CD4-positive, alpha-beta T cell treated with Interleukin-6 for 4 hours (primary cell): ENCODE data around the gene MYB.
A peak's percentile ranks its signal among the peaks of the same experiment; 100 is the strongest.
"Not testable (repeated sequence)": the region's sequence is repeated elsewhere in the genome, so short reads cannot be mapped to it uniquely, and the experiment has no call there.

Source experiments
- DNase-seq: peaks from one replicate; pipeline ENCODE4 v3.0.0-alpha.2; 2020; ENCODE audit warnings: mixed read lengths

MYB gene

DNA sequence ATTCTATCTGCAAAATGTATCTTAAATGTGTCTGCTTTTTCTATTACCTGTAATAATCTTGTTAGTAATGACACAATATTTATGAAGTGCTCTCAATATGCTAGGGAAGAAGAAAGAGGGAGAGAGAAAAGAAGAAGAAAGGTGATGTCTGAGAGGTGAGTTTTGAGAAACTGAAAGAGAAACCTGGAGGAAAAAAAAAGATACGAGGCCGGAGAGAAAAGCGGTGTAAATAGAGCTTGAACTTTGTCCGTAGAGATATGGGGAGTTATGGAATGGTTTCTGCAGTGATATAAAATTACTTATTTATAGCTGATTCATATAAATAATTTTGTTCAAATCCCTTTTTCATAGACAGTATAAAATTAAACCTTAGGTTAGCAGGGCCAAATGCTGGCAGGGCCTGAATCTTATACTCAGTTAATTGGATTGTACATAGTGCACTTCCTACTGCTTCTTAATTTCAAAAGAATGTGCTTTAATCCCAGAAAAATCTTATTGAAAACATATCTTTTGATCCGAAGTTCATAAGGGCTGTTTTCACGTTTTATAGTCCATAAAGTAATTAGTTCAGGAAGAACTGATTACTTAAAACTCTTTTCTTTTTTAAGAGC, 43.0 kb downstream of the MYB start:
- no peak for DNase-seq

DNA sequence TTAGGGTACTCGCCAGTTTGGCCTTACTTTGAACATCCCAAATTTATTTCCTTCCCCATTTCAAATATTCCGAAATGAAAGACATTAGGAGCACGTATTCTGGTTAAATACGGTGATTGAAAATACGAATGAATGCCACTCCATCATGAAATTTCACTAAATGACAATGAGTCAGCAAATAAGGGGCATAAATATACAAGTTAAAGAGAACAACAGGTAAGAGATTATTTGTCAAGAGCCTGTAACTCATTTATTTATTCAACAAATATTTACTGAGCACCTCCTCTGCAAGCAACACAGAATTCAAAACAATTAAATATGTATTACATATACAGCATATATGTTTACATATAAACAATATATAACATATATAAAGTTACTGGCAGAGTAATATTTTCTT, 44.8 kb downstream of the MYB start:
- DNase-seq, result no peak

DNA sequence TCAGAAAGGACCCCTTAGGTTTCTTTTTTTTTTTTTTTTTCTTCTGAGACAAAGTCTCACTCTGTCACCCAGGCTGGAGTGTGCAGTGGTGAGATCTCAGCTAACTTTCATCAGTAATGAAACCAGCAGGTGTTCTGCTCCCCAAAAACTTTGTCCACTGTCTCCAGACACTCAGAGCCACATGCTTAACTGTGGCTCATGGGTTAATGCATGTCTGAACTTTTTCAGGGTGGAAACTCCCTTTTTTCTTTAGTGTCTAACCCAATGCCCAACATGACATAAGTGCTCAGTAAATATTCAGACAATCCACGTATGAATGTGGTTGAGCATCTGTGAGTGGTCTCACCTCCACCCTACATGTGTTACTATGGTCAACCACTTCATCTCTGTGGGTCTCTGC, 45.4 kb downstream of the MYB start:
- no peak for DNase-seq

DNA sequence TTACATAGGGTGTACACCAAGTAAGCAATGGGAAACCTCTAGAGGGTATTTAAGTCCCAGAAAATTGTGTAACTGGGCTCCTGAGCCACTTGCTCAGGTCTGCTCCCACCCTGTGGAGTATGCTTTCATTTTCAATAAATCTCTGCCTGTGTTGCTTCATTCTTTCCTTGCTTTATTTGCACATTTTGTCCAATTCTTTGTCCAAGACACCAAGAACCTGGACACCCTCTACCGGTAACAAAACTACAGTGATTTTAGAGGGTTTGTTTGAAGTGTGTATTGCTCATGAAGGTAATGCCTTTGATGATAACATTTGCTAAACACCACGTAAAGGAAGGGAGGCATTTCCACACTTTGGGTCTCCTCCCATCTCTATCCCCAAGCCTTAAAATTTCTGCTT, 46.2 kb downstream of the MYB start:
- no peak for DNase-seq

DNA sequence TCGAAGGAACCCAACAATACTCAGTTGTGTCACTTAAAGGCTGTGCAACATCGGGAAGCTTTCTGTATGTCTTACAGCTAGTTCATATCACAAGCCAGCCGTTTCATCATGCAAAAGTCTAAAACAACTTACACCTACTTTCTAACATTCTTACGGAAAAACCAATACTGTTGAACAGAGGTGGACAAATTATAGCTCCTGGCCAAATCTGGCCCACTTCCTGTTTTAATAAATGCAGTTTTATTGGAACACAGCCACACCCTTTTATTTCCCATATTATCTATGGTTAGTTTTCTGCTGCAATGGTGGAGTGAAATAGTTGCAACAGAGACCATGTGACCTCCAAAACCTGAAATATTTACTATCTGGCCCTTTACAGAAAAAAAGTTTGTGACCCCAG, 46.6 kb downstream of the MYB start:
- no peak for DNase-seq

DNA sequence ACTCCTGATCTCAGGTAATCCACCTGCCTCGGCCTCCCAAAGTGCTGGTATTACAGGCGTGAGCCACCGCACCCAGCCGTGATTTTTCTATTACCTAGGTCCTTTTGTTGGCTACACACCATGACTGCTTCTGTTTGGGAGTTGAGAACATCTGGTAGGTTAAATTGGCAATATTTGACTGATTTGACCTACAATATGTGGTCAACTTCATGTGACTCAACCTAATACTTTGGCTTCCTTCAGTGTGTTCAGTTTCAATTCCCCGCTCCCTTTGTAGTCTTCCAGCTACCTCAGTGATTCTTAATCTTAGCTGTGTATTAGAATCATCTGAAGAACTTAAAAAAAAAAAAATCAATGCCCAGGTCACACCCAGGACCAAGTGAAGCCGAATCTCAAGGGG, 47.4 kb downstream of the MYB start:
- no peak for DNase-seq

DNA sequence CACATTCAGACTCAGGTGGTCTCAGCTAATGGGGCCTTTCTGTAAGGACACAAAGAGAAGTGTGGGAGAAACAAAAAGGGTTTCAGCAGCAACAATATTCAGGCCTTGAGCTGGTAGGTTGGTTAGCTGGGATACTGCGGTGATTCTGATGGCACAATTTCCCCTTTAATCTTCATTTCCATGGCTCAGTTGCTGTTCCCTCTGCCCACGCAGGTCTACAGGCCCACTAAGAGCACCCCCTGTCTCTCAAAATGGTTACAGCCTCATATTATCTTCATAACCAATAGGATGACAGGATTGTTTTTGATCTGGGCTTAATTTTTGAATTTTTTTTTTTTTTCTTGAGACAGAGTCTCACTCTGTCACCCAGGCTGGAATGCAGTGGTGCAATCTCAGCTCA, 48.9 kb downstream of the MYB start:
- DNase-seq, result no peak

DNA sequence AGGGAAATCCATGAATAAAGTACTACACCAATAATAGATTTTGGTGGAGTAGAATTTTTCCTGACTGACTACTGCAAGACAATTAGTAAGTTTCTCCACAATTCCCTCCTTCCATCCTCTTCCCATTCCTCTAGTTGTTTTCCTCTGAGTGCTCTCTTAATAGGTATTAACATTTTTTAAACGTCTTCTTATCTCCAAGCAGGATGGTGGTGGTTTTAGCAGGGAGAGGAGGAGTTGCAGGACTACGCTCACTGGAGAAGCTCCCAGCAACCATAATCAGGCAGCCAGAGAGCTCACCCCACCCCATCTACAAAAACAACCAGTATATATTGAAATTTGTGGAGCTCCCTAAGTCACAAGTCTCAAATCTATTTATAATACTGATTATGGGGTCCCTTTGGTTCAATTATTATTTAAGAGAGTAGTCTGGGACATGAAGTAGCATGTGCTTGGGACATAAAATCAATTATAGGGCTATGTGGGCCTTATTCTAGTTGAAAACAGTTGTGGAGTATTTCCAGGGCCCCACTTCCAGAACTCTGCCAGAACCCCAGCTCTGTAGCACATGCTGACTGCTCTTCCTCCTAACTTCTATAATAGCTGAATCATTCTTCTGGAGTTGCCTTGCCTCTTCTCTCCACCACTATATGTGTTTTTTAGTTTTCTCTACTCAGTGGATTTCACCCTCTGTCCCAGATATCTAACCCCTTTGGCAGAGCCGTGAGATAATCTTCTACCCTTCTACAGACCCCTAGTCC, 49.8 kb downstream of the MYB start:
- no peak for DNase-seq

DNA sequence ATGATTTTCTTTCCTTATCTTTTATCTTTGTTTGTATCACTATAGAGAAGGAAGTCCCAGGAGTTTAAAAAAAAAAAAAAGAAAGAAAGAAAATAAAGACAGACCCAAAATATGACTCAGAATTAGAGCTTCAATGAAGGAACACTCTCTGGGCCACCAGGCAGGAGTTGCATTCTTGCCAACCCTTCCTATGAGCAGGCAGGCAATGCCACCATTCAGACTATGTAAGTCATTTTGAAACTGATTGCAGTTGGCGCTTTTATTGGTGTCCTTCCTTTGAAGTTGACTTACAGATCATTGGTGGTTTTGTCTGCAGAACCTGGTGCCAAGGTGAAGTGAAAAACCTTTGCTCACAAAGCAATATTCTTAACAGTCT, 50.3 kb downstream of the MYB start:
- DNase-seq, result no peak

DNA sequence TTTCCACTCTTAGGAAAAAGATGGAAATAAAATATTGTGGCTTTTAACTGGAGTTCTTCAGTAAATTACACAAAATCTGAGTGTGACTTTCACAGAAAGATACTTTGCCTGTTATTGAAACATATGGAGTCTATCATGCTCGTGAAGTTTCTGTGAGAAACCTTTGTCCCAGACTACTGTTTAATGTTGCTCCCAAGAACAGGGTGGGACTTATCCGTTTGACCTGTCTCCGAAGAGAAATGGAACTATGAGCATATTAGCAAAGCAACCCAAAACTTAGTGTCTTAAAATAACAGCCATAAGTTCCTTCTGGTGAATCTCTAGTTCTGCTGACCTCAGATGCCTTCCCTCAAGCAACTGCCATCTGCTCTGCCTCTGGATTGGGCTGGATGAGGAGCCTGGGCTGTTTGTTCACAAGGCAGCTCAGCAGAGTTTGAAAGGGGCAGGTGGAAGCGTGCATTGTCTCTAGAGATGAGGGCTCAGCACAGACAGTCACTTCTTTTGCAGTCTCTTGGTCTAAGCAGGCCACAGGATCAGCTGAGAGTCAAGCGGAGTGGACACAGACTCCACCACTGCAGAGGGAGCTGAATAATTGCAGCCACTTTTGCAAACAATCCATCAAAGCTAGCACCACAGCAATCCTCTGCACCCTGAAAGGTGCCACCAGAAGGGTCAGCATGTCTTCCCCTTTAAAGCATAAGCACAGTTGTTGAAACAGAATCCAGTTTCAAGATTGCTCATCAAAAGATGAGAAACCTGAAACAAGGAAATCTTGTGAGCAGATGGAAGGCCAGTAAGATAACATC, 52.8 kb downstream of the MYB start:
- no peak for DNase-seq

DNA sequence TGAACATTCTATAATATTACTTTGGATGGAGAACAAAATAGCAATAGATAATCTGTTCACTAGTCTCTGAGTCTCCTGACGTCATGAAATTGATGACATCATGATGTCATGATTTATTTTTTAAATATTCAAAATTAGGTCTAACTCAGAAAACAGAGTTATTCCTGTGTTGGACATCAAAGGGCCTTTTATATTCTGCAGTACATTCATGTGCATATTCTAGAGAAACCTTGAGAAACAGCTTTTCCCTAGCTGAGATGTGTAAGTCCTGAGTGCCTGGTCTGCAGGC, 53.3 kb downstream of the MYB start:
- DNase-seq, result no peak

DNA sequence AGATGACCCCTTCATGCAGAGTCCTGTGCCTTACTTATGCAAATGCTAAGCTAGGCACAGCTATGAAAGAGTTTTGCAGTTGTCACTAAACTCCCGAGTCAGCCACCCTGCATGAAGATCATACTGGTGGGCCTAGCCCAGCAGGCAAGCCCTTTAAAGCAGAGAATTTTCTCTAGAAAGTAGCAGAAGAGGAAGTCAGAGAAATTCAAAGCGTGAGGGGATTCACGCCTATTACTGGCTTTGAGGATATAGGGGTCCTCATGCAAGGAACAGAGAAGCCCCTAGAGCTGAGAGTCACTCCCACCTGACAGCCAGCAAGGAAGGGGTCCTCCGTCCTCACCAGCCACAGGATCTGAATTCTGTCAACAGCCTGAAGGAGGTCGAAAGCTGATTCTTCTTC, 54.6 kb downstream of the MYB start:
- DNase-seq, result no peak

DNA sequence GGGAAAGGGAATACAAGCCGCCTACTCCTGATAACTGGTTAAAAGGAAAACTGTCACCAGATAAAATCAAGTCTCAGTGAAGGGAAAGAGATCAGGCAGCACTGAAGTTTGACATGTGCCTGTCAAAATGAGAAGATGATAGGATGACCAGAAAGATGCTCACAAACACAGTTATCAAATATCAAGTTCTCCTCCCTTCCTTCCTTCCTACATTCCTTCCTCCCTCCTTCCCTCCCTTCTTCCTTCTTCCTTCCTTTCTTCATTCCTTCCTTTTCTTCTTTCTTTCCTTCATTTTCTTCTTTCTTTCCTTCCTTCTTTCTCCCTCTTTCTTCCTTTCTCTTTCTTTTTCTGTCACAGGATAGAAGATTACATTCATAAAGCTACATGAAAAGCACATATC, 55.2 kb downstream of the MYB start:
- no peak for DNase-seq

DNA sequence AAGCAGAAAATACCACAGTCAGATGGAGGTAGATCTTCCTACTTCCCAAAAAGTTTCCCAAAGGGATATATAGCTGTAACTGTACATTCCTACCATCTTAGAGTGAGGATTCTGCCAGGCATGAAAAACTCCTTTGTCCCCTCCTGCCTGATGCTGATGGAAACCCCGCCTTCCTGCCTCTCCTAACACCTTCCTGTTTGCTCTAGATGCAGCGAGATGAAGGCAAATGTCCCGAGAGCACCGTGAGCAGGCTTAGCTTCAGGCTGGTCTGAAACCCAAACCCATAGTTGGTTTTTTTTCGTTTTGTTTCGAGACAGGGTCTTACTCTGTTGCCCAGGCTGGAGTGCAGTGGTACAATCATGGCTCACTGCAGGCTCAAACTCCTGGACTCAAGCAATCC, 55.6 kb downstream of the MYB start:
- peak; percentile 30 for DNase-seq

DNA sequence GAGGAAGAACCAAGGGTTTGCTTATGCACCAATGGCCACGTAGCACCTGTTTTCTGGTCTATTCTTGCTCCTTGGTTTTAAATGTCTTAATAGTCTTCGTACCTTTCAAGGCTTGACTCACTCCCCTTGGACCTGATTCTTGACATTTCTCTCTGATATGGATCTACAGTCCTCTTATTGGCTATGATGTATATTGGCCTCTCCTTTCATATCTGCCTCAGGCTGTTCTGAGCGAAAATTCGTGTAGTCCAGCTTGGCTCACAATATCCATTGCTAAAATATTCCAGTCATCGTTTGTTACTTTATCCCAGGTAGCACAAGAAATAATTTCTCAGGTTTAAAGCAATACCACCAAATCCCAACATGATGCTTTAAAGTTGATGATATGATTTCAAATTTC, 59.6 kb downstream of the MYB start:
- DNase-seq, result no peak

DNA sequence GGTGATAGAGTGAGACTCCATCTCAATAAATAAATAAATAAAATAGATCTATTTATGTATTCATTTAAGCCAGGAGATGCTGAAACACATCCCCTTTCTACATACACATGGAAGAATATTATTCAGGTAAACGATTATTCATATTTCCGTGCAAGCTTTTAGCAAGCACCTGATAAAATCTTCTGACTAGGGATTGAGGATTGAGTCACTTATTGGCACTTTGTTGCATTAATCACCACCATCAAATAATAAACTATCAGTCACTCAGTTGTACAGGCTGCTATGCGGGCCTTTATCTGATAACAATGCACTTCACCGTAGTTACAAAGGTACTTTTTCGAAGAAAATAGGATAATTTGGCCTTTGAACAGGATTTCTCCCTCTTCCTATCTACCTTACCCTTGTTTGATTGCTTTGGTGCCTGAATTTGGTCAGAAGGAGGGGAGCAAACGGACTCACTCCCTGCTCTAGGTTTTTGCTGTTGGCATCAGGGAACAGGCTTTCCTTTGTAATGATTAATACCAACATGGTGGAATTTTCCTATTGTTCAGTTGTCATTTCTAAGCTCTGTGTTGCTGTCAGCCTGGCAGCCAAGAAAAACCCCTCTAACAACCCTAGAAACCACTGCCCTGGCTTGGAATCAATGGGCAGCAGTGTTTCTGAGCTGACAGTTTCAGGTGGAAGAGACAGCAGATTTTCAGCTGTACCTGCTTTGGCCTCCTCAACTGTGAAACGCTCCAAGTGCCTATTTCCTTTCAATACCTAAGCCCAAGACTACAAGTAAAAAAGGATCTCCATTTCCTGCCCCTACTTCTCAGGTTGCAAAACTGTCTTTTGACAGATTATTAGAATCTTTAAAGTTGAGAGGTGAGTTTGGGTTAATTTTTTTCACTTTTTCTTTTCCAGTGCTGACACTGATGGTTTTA, 63.0 kb downstream of the MYB start:
- no peak for DNase-seq

DNA sequence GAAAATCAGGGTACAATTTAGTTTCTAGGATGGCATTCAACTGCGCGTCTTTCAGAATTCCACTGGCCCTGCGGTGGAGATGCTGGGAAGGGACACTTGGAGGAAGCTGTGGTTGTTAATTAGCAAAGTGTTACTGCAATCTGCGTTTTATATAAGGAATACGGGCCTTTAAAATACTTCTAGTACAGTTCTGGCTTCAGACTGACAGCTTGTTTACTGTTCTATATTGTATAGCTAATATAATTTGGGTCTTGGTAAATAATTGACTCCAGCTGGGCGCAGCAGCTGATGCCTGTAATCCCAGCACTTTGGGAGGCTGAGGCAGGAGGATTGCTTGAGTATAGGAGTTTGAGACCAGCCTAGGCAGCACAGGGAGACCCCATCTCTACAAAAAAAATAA, 63.7 kb downstream of the MYB start:
- DNase-seq, result no peak

DNA sequence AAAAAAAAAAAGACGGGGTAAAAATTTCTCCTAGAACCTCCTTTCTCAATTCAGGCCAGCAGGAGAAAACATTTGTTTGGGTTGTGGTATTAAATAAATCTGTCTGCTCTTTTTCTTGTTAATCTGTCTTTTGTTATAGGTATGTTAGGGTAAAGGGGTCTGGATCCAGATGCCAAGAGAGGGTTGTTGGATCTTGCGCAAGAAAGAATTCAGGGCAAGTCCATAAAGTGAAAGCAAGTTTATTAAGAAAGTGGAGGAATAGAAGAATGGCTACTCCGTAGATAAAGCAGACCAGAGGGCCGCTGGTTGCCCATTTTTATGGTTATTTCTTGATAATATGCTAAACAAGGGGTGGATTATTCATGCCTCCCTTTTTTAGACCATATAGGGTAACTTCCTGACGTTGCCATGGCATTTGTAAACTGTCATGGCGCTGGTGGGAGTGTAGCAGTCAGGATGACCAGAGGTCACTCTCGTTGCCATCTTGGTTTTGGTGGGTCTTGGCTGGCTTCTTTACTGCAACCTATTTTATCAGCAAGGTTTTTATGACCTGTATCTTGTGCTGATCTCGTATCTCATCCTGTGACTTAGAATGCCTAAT, 65.4 kb downstream of the MYB start:
- not testable (repeated sequence) for DNase-seq

DNA sequence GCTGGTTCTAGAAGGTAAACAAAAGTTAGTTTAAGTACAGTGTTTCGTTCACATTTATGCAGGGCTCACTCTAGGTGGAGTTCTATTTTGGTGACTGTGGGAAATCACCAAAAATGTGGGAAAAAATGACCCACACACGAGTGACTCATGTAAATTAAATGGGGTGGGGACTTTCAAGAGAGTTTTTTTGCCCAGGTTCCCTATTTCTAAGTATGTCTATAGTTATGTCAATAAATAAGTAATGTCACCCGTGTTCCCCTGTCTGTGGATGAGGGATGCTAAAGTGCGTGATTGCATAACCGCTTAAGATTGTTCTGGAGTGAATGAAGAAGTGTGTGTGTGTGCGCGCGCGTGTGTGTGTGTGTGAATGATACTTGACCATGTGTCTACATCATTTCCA, 69.1 kb downstream of the MYB start:
- DNase-seq, result no peak

DNA sequence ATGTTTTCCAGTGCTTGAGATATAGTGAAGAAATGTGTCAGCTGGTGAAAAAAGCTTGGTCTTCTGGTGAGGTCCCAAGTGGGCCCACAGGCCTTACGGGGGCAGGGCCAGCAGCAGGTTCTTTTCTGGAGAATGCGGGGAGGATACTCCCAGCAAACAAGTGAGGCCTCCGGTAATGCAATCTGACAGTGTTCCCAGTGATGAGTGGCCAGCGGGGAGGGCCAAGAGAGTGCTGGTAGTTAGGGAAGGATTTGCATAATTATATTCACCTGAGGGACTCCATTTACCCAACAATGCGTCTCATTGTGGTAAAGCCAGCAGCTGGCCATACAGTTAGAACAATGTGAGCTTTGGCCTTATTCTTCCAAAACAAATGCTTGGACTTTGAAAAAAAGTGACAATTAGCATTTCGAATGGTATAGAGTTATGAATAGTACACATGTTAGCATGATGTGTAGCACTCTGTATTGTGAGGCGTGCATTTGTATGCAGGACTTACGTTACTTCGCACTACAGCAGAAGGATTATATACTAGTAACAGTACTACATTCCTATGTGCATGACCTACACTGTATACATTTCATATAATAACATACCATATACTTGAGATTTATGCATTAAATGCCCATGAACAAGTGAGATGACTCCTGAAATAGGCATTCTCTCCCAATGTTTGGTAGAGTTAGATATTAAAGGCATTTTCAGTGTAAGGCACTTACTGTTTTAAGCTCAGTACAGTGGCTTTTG, 69.8 kb downstream of the MYB start:
- no peak for DNase-seq

DNA sequence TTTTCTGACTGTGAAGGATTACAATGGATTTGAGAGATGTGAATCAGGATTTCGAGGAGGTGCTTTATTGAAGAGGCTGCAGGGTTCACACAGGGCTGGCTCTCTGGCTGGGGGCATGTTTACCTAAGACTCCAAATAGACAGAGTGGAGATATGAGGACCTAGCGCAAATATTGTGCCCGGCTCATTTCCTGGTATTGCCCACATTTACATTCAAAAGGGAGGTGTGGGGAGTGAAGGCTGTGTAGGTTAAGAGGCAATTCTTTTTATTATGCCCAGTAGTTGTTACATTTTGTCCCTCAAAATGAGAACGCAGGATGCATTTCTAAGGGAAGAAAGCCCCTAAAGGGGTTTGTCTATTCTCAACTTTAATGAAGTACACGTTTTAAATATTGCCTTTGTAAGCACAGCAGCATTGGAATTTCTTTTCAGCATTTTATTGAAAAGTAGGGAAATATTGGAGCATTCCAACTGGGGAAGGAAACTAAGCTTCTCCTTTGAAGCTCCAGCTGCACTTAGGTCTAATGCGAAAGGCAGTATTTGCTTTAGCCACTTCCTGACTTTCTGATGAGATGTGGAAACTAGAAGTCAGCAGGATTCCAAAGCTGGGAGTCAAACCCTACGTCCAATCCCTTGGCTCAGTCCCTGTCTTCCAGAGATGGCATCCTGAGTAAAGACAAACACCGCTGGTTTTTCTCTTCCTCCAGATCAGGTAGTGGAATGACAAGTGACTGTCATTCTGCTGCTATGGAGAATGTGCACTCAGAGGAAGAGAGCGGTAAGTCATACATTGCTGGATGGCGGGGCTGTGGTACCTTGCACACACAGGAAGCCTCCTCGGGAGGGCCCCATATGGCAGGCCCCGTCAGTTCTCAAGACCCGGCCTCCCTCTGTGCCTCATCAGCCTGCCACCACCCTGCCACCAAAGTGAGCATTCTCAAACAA, 70.7 kb downstream of the MYB start:
- no peak for DNase-seq
